ENCODE results near the gene EWSR1. TPM values are rescaled to one million over a fixed set of nuclear protein-coding genes. Genes with fewer than 3 reads are reported as not detected.
"Not testable (repeated sequence)": the region's sequence is repeated elsewhere in the genome, so short reads cannot be mapped to it uniquely, and the experiment has no call there.

Gene EWSR1
- total RNA-seq, 2 experiments from 2014 or later, result 329 to 400 TPM

DNA sequence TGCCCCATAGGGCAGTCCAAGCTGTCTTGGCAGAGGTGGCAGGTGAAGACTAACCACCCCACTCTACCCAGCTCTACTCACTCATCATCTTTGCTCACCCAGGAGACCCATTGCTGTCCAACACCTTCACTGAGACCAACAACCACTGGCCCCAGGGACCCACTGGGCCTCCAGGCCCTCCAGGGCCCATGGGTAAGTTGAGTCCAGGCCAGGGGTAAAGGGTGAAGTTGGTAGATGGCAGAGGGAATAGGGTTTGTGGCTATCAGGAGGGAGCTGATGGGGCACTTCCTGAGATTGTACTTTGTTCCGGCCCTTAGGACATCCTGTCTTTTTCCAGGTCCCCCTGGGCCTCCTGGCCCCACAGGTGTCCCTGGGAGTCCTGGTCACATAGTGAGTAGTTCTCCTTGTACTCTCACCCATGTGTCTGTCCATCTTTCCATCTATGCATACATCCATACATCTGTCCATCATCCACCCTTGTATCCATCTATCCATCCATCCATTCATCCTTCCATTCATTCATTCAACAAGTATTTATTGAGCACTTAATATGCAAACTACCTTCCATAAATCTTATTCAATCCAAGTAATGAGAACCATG, 34.7 kb upstream of the EWSR1 start:
- H3K4me3 Mint-ChIP-seq, result no peak overlapping the region
- H3K27ac Mint-ChIP-seq, result no peak overlapping the region
- ChIA-PET POLR2A (no interaction called here), CTCF (interaction anchor here (1.0 kb wide), 1 partner anchor 171 kb away, joined by 3 read pairs; the partner anchor contains the start of gene C22orf31)
- peaks cover 2% of the 10 kb centered on the region for H3K27me3 Mint-ChIP-seq
- H3K9me3 Mint-ChIP-seq, result peaks cover 4% of the 10 kb centered on the region
- DNase-seq, result no peak
- no peaks in the 10 kb centered on the region for H3K4me1 Mint-ChIP-seq
- H3K36me3 Mint-ChIP-seq (ENCODE audit: low read depth), result no peaks in the 10 kb centered on the region

DNA sequence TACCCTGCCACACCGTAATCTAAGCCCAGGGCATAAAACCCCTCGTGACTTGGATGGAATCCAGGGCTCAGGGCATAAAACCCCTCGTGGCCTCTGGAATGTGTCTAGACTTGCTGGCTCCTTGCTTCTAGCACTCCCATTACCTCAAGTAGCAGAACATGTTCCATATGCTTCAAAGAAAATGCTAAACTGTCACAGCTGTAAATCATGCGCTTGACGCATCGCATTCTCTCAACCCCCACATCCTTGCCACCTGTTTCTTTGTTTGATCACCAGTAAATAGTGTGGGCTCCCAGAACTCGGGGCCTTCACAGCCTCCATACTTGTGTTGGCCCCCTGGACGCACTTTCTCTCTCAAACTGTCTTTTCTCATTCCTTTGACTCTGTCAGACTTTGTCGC, 27.6 kb upstream of the EWSR1 start:
- Mint-ChIP-seq H3K27me3 (peaks cover 23% of the 10 kb centered on the region), H3K9me3 (peaks cover 19% of the 10 kb centered on the region)
- POLR2A ChIA-PET; H3K4me3 Mint-ChIP-seq; H3K4me1 Mint-ChIP-seq; H3K27ac Mint-ChIP-seq; DNase-seq; H3K36me3 Mint-ChIP-seq (ENCODE audit: low read depth): not testable (repeated sequence)
- CTCF ChIA-PET, result interaction anchor here (1.0 kb wide), 1 partner anchor 200 kb away, joined by 4 read pairs; no protein-coding TSS in a partner anchor

DNA sequence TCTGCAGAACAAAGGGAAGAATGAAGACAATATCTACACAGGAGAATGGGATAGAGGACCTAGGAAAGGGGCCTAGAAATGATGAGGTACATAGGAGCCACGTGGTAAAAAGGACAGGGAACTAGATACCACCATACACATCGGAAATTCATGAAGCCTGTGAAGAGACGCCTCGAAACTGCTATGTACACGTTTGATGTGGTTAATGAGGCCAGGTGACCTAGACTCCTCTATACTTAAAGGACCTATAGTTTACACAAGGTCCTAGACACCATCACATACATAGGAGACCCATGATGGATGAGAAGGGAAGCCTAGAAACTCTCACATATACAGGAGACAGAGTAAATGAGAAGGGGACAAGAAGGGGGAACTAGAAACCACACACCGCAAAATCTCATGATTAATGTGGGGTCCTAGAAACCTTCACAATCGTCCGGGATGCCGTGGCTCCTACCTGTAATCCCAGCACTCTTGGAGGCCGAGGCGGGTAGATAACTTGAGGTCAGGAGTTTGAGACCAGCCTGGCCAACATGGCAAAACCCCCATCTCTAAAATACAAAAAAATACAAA, 24.1 kb upstream of the EWSR1 start:
- Mint-ChIP-seq H3K4me3 (no peak overlapping the region), H3K36me3 (ENCODE audit: low read depth) (peaks cover 4% of the 10 kb centered on the region)
- POLR2A ChIA-PET, result no interaction called here

DNA sequence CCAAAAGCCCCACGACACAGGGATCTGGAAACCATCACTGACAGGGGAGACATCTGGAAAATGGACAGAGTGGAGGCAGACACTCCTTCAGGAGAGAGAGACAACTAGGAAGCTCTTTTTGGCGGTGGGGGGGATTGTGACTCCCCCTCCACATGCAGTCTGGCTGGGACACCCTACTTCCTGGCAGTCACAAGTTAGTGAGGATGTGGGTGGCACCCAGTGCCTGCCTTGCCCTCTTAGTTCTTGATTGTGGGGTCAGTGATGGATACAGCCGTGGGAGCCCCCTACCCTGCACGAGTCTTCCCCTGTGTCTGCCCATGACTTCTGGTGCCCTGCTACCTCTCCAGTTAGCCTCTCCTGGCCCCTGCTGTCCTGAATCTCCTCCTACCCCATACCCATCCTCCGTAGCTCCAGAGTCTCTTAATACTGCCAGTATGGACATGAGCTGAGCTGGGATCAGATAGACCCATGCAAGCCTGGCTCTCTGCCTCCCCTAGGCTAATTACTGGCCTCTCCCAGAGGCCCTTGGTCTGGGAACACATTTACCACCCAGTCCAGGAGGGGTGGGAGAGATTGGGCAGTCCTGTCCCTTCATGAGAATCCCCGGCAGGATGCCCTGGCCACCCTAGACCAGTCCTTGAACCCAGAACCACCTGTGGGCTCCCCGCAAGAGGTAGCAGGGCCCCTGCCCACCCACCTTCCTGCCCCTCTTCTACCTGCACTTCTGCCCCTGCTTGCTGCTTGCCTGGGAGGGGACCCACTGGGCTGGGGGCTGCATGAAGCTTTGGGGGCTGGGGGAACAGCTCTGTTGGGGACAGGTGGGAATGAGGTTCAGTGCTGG, 23.1 kb upstream of the EWSR1 start:
- no peak for DNase-seq
- Mint-ChIP-seq H3K27me3 (peaks cover 21% of the 10 kb centered on the region), H3K27ac (no peak overlapping the region), H3K36me3 (ENCODE audit: low read depth) (peaks cover 4% of the 10 kb centered on the region), H3K9me3 (peaks cover 15% of the 10 kb centered on the region), H3K4me1 (peaks cover 1% of the 10 kb centered on the region), H3K4me3 (no peak overlapping the region)
- CTCF ChIA-PET, result interaction anchor here (0.6 to 1.6 kb wide), 16 partner anchors 9 to 1151 kb away, joined by 3 to 6 read pairs (median 3); partner anchors contain the start of gene EMID1
- POLR2A ChIA-PET, result no interaction called here

More for the DNA sequence above, 24.1 kb upstream of the EWSR1 start:
- Mint-ChIP-seq H3K4me1 (peaks cover 1% of the 10 kb centered on the region), H3K9me3 (peaks cover 19% of the 10 kb centered on the region), H3K27me3 (peaks cover 22% of the 10 kb centered on the region), H3K27ac (no peak overlapping the region)
- CTCF ChIA-PET, result no interaction called here
- DNase-seq, result no peak

DNA sequence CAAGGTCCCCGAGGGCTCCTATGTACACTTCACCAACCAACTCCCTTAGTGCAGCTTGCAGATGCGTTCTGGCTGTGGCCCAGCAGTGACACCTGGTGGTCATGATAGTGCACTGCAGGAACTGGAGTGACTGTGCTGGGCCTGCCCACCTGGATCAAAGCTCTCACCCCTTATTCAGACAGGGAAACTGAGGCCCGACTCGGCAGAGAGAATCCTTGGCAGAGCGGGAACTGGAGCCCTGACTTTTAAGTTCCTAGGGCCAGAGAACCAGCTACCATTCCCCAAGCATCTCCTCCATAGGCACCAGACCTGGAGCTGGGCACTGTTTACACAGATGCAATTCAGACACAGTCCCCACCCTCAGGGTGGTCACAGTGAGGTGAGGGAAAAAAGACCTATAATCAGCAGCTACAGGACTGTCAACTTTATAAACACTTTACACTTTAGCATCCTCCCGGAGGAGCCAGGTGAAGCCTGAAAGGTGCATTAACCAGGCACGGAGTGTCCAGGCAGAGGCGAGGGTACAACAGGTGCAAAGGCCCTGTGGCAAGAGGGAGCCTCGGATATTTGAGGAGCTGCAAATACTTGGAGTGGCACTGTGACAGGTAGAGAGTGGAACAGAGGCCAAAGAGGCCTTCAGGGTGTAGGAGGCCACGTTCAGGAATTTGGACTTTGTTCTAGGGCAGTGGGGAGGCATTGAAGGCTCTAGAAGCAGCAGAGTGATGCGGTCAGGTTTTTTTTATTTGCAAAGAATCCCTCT, 22.3 kb upstream of the EWSR1 start:
- peak; percentile 72 for DNase-seq
- peaks cover 1% of the 10 kb centered on the region for H3K4me1 Mint-ChIP-seq
- H3K9me3 Mint-ChIP-seq, result peaks cover 13% of the 10 kb centered on the region
- peaks cover 4% of the 10 kb centered on the region for H3K36me3 Mint-ChIP-seq (ENCODE audit: low read depth)
- no peak overlapping the region for H3K27ac Mint-ChIP-seq
- no peak overlapping the region for H3K4me3 Mint-ChIP-seq
- ChIA-PET CTCF (interaction anchor here (0.6 to 1.6 kb wide), 18 partner anchors 9 to 1150 kb away, joined by 3 to 6 read pairs (median 3); partner anchors contain the start of gene EMID1), POLR2A (no interaction called here)
- peaks cover 16% of the 10 kb centered on the region for H3K27me3 Mint-ChIP-seq

DNA sequence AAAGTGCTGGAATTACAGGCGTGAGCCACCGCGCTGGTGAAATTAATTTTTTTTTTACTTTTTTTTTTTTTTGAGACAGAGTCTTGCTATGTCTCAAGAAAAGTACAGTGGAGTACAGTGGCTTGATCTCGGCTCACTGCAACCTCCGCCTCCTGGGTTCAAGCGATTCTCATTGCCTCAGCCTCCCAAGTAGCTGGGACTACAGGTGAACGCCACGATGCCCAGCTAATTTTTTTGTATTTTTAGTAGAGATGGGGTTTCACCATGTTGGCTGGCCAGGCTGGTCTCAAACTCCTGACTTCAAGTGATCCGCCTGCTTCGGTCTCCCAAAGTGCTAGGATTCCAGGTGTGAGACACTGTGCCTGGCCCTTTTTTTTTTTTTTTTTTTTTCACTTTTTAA, 20.2 kb upstream of the EWSR1 start:
- H3K4me1 Mint-ChIP-seq; POLR2A ChIA-PET; H3K4me3 Mint-ChIP-seq; H3K36me3 Mint-ChIP-seq (ENCODE audit: low read depth); H3K27ac Mint-ChIP-seq; DNase-seq; H3K9me3 Mint-ChIP-seq: not testable (repeated sequence)
- H3K27me3 Mint-ChIP-seq, result peaks cover 13% of the 10 kb centered on the region
- CTCF ChIA-PET, result interaction anchor here (0.6 kb wide), 1 partner anchor 390 kb away, joined by 3 read pairs; no protein-coding TSS in a partner anchor

DNA sequence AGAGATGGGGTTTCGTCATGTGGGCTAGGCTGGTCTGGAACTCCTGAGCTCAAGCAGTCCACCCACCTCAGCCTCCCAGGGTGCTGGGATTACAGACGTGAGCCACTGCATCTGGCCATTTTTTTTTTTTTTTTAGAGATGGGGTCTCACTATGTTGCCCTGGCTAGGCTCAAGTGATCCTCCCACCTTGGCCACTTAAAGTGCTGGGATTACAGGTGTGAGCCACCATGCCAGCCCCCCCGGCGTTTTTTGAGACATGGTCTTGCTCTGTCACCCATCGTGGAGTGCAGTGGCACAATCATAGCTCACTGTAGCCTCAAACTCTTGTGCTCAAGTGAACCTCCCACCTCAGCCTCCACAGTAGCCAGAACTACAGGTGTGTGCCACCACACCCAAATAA, 16.8 kb upstream of the EWSR1 start:
- Mint-ChIP-seq H3K9me3 (no peaks in the 10 kb centered on the region), H3K27me3 (peaks cover 2% of the 10 kb centered on the region), H3K27ac (no peak overlapping the region), H3K4me3 (no peak overlapping the region), H3K36me3 (ENCODE audit: low read depth) (no peaks in the 10 kb centered on the region), H3K4me1 (peaks cover 6% of the 10 kb centered on the region)
- CTCF ChIA-PET, result interaction anchor here (0.6 kb wide), 1 partner anchor 45 kb away, joined by 3 read pairs; no protein-coding TSS in a partner anchor
- DNase-seq, result no peak
- POLR2A ChIA-PET, result no interaction called here

DNA sequence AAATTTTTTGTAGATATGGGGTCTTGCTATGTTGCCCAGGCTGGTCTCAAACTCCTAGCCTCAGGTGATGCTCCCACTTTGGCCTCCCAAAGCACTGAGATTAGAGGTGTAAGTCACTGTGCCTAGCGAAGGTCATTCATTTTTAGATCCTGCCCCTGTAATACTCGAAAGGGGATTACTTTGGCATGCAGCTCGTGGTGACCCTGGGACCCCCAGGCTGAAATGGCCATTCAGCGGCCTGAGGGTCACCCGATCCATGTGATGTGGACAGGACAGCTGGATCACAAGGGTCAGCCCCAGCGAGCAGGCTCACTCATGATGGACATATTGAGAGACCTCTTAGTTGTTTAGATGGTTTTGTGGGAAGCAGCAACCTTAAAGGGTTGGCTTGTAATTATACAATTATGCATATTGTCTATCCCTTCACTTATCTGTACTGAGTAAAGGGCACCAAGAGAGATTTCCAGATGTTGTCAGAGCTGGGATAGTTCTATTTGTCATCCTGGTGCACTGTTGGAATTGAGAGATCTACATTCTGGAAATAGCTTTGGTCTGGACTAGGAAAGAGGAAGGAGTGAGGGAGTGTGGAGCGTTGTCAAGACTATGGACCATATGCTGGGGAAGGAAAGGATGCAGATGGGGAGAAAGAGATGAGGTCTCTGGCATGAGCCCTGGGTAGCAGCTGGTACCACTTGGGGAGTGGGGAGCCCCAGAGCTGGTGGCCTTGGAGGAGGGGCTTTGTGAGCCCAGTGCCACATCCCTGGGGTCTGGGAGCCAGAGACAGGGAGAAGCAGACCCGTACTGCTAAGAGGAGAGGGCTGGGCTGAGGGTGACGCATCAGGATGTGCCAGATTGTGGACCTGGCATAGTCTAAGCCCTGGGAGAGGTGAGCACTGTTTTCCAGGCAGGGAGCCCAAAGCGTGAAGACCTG, 15.8 kb upstream of the EWSR1 start:
- POLR2A ChIA-PET, result no interaction called here
- H3K27ac Mint-ChIP-seq, result no peak overlapping the region
- no peak for DNase-seq
- H3K4me3 Mint-ChIP-seq, result no peak overlapping the region
- H3K9me3 Mint-ChIP-seq, result no peaks in the 10 kb centered on the region
- peaks cover 2% of the 10 kb centered on the region for H3K27me3 Mint-ChIP-seq
- peaks cover 6% of the 10 kb centered on the region for H3K4me1 Mint-ChIP-seq
- CTCF ChIA-PET, result interaction anchor here (0.6 kb wide), 1 partner anchor 450 kb away, joined by 3 read pairs; no protein-coding TSS in a partner anchor
- no peaks in the 10 kb centered on the region for H3K36me3 Mint-ChIP-seq (ENCODE audit: low read depth)

DNA sequence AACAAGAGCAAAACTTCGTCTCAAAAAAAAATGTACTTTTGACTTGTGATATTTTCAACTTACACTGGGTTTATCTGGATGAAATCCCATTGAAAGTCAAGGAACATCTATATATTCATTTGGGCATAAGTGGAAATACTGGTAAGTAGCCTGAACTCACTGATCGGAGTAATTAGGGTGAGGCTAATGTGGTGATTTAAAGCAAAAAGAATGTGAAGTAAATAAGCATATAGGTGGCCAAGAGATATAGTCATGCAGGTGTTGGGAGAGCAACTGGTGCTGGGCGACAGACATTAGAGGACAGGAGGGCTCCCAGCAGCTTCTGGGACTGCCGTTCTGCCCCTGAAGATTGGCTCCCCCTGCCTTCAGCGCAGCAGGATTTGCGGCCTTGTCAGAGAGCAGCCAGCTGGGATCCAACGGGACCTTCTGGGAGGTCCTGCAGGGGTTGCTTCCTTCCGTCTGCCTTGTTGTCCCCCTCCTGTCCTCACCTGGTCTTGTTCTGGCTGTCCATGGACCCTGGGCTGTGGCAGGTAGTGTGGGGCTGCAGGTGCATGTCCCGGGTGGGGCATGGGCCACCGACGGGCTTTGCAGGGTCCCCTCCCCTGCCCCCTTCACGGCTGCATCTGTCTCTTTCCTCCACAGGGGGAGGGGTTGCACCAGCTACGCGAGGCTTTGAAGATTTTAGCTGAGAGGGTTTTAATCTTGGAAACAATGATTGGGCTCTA, 14.3 kb upstream of the EWSR1 start:
- DNase-seq, result no peak
- Mint-ChIP-seq H3K27me3 (peaks cover 2% of the 10 kb centered on the region), H3K4me1 (peaks cover 9% of the 10 kb centered on the region), H3K27ac (no peak overlapping the region), H3K4me3 (no peak overlapping the region), H3K9me3 (no peaks in the 10 kb centered on the region), H3K36me3 (ENCODE audit: low read depth) (no peaks in the 10 kb centered on the region)
- POLR2A ChIA-PET, result no interaction called here
- CTCF ChIA-PET, result interaction anchor here (0.6 kb wide), 1 partner anchor 568 kb away, joined by 4 read pairs; no protein-coding TSS in a partner anchor

DNA sequence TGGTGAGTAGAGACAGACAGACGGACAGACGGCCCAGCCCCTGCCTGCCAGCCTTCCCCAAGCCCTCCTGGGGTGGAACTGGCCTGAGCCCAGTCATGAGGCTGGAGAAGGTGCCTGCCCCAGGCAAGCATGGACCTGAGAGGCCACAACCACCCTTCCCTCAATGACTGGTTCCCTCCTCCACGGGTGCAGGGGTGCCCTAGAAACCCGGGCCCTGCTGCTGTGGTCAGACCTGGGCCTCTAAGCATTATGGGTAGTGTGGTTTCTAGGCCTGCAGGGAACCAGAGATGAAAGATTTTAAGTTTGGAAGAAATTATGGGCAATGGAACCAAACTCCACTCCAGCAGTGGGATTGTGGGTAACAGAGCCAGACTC, 13.8 kb upstream of the EWSR1 start:
- DNase-seq, result no peak
- H3K4me1 Mint-ChIP-seq, result peaks cover 9% of the 10 kb centered on the region
- no peaks in the 10 kb centered on the region for H3K36me3 Mint-ChIP-seq (ENCODE audit: low read depth)
- POLR2A ChIA-PET, result no interaction called here
- no peaks in the 10 kb centered on the region for H3K9me3 Mint-ChIP-seq
- CTCF ChIA-PET, result no interaction called here
- H3K4me3 Mint-ChIP-seq, result no peak overlapping the region
- H3K27ac Mint-ChIP-seq, result no peak overlapping the region
- peaks cover 2% of the 10 kb centered on the region for H3K27me3 Mint-ChIP-seq

DNA sequence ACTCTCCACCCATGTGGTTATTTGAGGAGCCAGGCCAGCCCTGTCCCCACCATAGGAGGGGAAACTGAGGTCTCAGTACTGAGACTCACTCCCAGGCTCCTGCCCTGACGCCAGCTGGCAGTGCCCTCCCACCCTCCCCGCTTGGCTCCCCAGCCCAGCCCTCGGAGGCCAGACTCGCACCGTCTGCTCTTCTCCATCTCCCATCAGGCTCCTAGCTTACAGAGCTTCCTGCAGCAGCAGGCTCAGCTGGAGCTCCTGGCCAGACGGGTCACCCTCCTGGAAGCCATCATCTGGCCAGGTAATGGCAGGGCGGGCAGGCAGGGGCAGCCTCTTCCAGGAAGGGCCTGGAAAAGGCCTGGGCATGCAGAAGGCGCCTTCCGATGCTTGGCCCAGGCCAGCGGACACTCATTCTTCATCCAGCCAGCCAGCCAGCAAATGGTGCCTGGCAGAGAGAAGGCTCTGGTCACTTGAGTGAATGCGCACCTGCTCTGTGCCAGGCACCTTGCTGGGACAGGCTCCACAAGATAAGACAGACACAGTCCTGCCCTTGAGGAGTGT, 12.9 kb upstream of the EWSR1 start:
- no peaks in the 10 kb centered on the region for H3K9me3 Mint-ChIP-seq
- H3K27ac Mint-ChIP-seq, result no peak overlapping the region
- ChIA-PET POLR2A (no interaction called here), CTCF (no interaction called here)
- DNase-seq, result no peak
- H3K4me3 Mint-ChIP-seq, result no peak overlapping the region
- H3K27me3 Mint-ChIP-seq, result peaks cover 2% of the 10 kb centered on the region
- H3K36me3 Mint-ChIP-seq (ENCODE audit: low read depth), result no peaks in the 10 kb centered on the region
- peaks cover 9% of the 10 kb centered on the region for H3K4me1 Mint-ChIP-seq
